GM23248 (cell line): Measurements from ENCODE around the gene MAGI1.

Experiments used
- EZH2 ChIP-seq: fragments of 200-600 bp; sonication (generic); IDR thresholded peaks from 2 replicates; pipeline ENCODE4 v1.6.1; 2018; ENCODE audit warnings: antibody characterized with exemption, mild to moderate bottlenecking; ENCODE audit not compliant: insufficient read depth, poor library complexity, severe bottlenecking
- EZH2phosphoT487 ChIP-seq: fragments of 200-600 bp; sonication (generic); IDR thresholded peaks from 2 replicates; pipeline ENCODE4 v1.6.1; 2018; ENCODE audit warnings: antibody characterized with exemption, moderate library complexity, mild to moderate bottlenecking, low read depth; ENCODE audit not compliant: insufficient read depth

GRCh38 chr3:65524584-65524983 is 514.1 kb downstream of the MAGI1 start:
- no peak for TF ChIP-seq EZH2phosphoT487
- TF ChIP-seq EZH2: no peak
